ENCODE results near the gene HMX1. TPM values are rescaled to one million over a fixed set of nuclear protein-coding genes. Genes with fewer than 3 reads are reported as not detected.

HMX1 gene
- total and polyA plus RNA-seq, 10 of the 15 experiments (the other 5 are each of a cell fraction or from before 2014, with no cell fraction given), result not detected

GRCh38 chr4:8840816-8841455 is 30.7 kb downstream of the HMX1 start:
- 28% methylated on average over 14 of the region's 14 CpGs for WGBS (ENCODE audit: insufficient coverage, insufficient replicate concordance, low lambda C conversion rate, missing lambda C conversion rate)
- POLR2A ChIA-PET, result no interaction called here
- H3K4me2 ChIP-seq (ENCODE audit: control insufficient read depth, insufficient read depth), result no peak overlapping the region
- RAD21 ChIA-PET (ENCODE audit: unreplicated experiment), result no interaction called here
- no peak overlapping the region for H3K9ac ChIP-seq (ENCODE audit: control insufficient read depth, insufficient read depth, low read length)
- no peak for FAIRE-seq
- H3K27me3 ChIP-seq (replicated peaks in 1 of 2; ENCODE audit: control insufficient read depth in 2 of 2, insufficient read depth in 2 of 2, low read length in 1 of 2), result no peaks in the 10 kb centered on the region; a peak in 1 of 4 replicates
- no peak overlapping the region for H3K27ac ChIP-seq (ENCODE audit: control insufficient read depth, insufficient read depth)
- no peak overlapping the region for H2AFZ ChIP-seq (ENCODE audit: control insufficient read depth, low read depth, low read length)
- DNase-seq (ENCODE audit: low read depth, low spot score), result no peak
- in situ Hi-C loops (cut with MboI) (no loop called here), intact Hi-C loops (cut with micrococcal nuclease; ENCODE audit: unreplicated experiment) (no loop called here)
- no peaks in the 10 kb centered on the region for H3K36me3 ChIP-seq (ENCODE audit: control insufficient read depth in 2 of 2, insufficient read depth in 2 of 2, low read length in 1 of 2)
- no peaks in the 10 kb centered on the region for H3K4me1 ChIP-seq (ENCODE audit: control insufficient read depth, insufficient read depth, low read length)
- no peak overlapping the region for H3K4me3 ChIP-seq
- TF ChIP-seq CREB1 (IDR thresholded peaks at IDR 0.05; ENCODE audit: low read depth) (no peak), PAX5 (IDR thresholded peaks at IDR 0.05; ENCODE audit: borderline replicate concordance, low read depth, low read length) (no peak), PML (IDR thresholded peaks at IDR 0.05; ENCODE audit: low read length) (no peak), ZNF384 (IDR thresholded peaks at IDR 0.05; ENCODE audit: borderline replicate concordance, low read depth, low read length) (no peak), CBX3 (IDR thresholded peaks at IDR 0.05; ENCODE audit: borderline replicate concordance, low read depth) (no peak), JUNB (IDR thresholded peaks at IDR 0.05) (no peak), NRF1 (conservative IDR thresholded peaks at IDR 0.05; ENCODE audit: low read depth, low read length) (no peak), RB1 (IDR thresholded peaks at IDR 0.05; ENCODE audit: borderline replicate concordance) (no peak), LARP7 (IDR thresholded peaks at IDR 0.05) (no peak), TCF3 (IDR thresholded peaks at IDR 0.05; ENCODE audit: borderline replicate concordance, insufficient read depth, low read depth, low read length) (no peak), USF1 (IDR thresholded peaks at IDR 0.05; ENCODE audit: borderline replicate concordance, extremely low read length, insufficient read depth, low read depth, low read length) (no peak), FOXK2 (IDR thresholded peaks at IDR 0.05) (no peak), ZSCAN29 (IDR thresholded peaks at IDR 0.05) (no peak), CEBPZ (IDR thresholded peaks at IDR 0.05; ENCODE audit: low read depth, low read length) (no peak), NR2C1 (IDR thresholded peaks at IDR 0.05) (no peak), FOS (IDR thresholded peaks at IDR 0.05; ENCODE audit: borderline replicate concordance, extremely low read depth, insufficient read length) (no peak)
- no peaks in the 10 kb centered on the region; the same call in 2 of the 3 replicates for H3K9me3 ChIP-seq (replicated peaks; ENCODE audit: control insufficient read depth, insufficient read depth, low read length)
- H3K79me2 ChIP-seq (ENCODE audit: control insufficient read depth, insufficient read depth, low read length), result no peaks in the 10 kb centered on the region
- no TSS peak for BruUV-seq (replicated peaks)
- SMC1A ChIA-PET (ENCODE audit: uncharacterized antibody, unreplicated experiment), result no interaction called here
- CTCF ChIA-PET, result no interaction called here
- no peaks in the 10 kb centered on the region for H4K20me1 ChIP-seq (ENCODE audit: control insufficient read depth, insufficient read depth)
- no peak for ATAC-seq
